OCI-LY1 (cell line): ENCODE data around the gene PHLPP1.

Experiments used
- H2AFZ ChIP-seq: fragments of 200-600 bp; sonication (generic), shearing (Covaris generic); 2 replicates; pipeline ENCODE4 v1.6.0; 2014; ENCODE audit warnings: antibody characterized with exemption, mild to moderate bottlenecking, low read length
- H3F3A ChIP-seq: fragments of 200-600 bp; sonication (generic), shearing (Covaris generic); 2 replicates; pipeline ENCODE4 v1.6.0; 2014; ENCODE audit warnings: mild to moderate bottlenecking, antibody characterized with exemption, low read length, moderate library complexity; ENCODE audit not compliant: insufficient read depth
- H3K27ac ChIP-seq: fragments of 200-600 bp; sonication (generic); 2 replicates; pipeline ENCODE4 v1.5.1; 2014; ENCODE audit warnings: low read length, mixed run types, mild to moderate bottlenecking, low read depth; ENCODE audit not compliant: poor library complexity, severe bottlenecking
- H3K27me3 ChIP-seq: fragments of 200-600 bp; sonication (generic); 2 replicates; pipeline ENCODE4 v1.6.0; 2014; ENCODE audit warnings: antibody characterized with exemption, mild to moderate bottlenecking, low read length, moderate library complexity; ENCODE audit not compliant: insufficient read depth
- H3K36me3 ChIP-seq: fragments of 200-600 bp; sonication (generic); 2 replicates; pipeline ENCODE4 v1.6.1; 2014; ENCODE audit warnings: mild to moderate bottlenecking, antibody characterized with exemption, low read length, moderate library complexity, mixed read lengths; ENCODE audit not compliant: insufficient read depth
- H3K4me1 ChIP-seq: fragments of 200-600 bp; sonication (generic); 2 replicates; pipeline ENCODE4 v1.5.1; 2014; ENCODE audit warnings: mild to moderate bottlenecking, low read length, moderate library complexity; ENCODE audit not compliant: insufficient read depth, severe bottlenecking
- H3K4me2 ChIP-seq: fragments of 200-600 bp; sonication (generic), shearing (Covaris generic); 2 replicates; pipeline ENCODE4 v1.6.1; 2014; ENCODE audit warnings: low read length
- H3K4me3 ChIP-seq: fragments of 200-600 bp; sonication (generic); 2 replicates; pipeline ENCODE4 v1.5.1; 2014; ENCODE audit warnings: low read length, low read depth, mild to moderate bottlenecking, mixed read lengths; ENCODE audit not compliant: poor library complexity, severe bottlenecking
- H3K79me2 ChIP-seq: fragments of 200-600 bp; shearing (Covaris generic); 2 replicates; pipeline ENCODE4 v1.6.1; 2016; ENCODE audit warnings: mixed run types, low read length, mixed read lengths; ENCODE audit not compliant: insufficient read depth
- H3K9ac ChIP-seq: fragments of 200-600 bp; sonication (generic), shearing (Covaris generic); 2 replicates; pipeline ENCODE4 v1.6.1; 2014; ENCODE audit warnings: mild to moderate bottlenecking, low read length, mixed read lengths
- H3K9me2 ChIP-seq: fragments of 200-600 bp; sonication (generic), shearing (Covaris generic); 2 replicates; pipeline ENCODE4 v1.6.1; 2014; ENCODE audit warnings: low read depth, mild to moderate bottlenecking, low read length, mixed read lengths
- H3K9me3 ChIP-seq: fragments of 200-600 bp; shearing (Covaris generic); 2 replicates; pipeline ENCODE4 v1.6.1; 2014; ENCODE audit warnings: low read length, mixed read lengths
- H4K20me1 ChIP-seq: fragments of 200-600 bp; sonication (generic), shearing (Covaris generic); 2 replicates; pipeline ENCODE4 v1.6.0; 2016; ENCODE audit warnings: mild to moderate bottlenecking, low read length; ENCODE audit not compliant: insufficient read depth
- CTCF ChIP-seq: fragments of 200-600 bp; sonication (generic), shearing (Covaris generic); IDR thresholded peaks from 2 replicates; pipeline ENCODE4 v1.5.1; 2017; ENCODE audit warnings: mild to moderate bottlenecking, antibody characterized with exemption, low read length, moderate library complexity, mixed read lengths
- EZH2 ChIP-seq: fragments of 200-600 bp; sonication (generic), shearing (Covaris generic); IDR thresholded peaks from 2 replicates; pipeline ENCODE4 v1.8.0; 2017; ENCODE audit warnings: borderline replicate concordance, mixed run types, mild to moderate bottlenecking, antibody characterized with exemption, low read length, moderate library complexity, mixed read lengths

The PHLPP1 gene

DNA sequence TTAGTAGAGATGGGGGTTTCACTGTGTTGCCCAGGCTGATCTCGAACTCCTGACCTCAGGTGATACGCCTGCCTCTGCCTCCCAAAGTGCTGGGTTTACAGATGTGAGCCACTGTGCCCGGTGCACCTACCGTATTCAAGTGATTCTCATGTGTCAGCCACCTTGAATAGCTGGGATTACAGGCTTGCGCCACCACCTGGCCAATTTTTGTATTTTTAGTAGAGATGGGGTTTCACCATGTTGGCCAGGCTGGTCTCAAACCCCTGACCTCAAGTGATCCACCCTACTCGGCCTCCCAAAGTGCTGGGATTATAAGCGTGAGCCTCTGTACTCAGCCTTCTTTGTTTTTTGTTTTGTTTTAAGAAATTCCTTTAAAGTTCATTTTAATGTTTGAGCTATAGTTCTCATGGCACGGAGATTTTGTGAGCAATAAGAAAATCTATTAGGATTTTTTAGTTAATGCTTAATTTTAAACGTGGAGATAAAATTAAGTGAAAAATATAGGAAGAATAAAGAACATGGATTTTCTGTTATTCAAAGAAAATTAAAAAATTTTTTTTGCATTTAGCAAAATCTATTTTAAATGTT, 242.6 kb downstream of the PHLPP1 start:
- H3K9me3 ChIP-seq, result no peaks in the 10 kb centered on the region
- no peaks in the 10 kb centered on the region for H3K79me2 ChIP-seq
- H3K27ac ChIP-seq, result no peak overlapping the region
- no peak overlapping the region for H3K4me2 ChIP-seq
- no peaks in the 10 kb centered on the region for H3K9me2 ChIP-seq
- H4K20me1 ChIP-seq, result no peaks in the 10 kb centered on the region
- no peak overlapping the region for H3K4me3 ChIP-seq
- no peaks in the 10 kb centered on the region for H3K36me3 ChIP-seq
- no peak overlapping the region for H3K9ac ChIP-seq
- H3K27me3 ChIP-seq, result no peaks in the 10 kb centered on the region
- TF ChIP-seq CTCF (peak; percentile 53), EZH2 (no peak)
- no peaks in the 10 kb centered on the region for H3F3A ChIP-seq
- no peak overlapping the region for H2AFZ ChIP-seq
- peaks cover 6% of the 10 kb centered on the region for H3K4me1 ChIP-seq

GRCh38 chr18:62959481-62959880, 244.1 kb downstream of the PHLPP1 start:
- Histone ChIP-seq H3K4me2 (no peak overlapping the region), H3K9me2 (no peaks in the 10 kb centered on the region), H3K9ac (no peak overlapping the region), H2AFZ (no peak overlapping the region), H4K20me1 (no peaks in the 10 kb centered on the region), H3F3A (no peaks in the 10 kb centered on the region), H3K27ac (no peak overlapping the region), H3K4me1 (no peaks in the 10 kb centered on the region), H3K4me3 (no peak overlapping the region), H3K27me3 (no peaks in the 10 kb centered on the region), H3K9me3 (no peaks in the 10 kb centered on the region), H3K79me2 (no peaks in the 10 kb centered on the region), H3K36me3 (peaks cover 6% of the 10 kb centered on the region; the same call in 1 of the 2 replicates)
- no peak for TF ChIP-seq CTCF
- no peak for TF ChIP-seq EZH2

- Histone ChIP-seq H3K27ac (no peak overlapping the region), H3K4me3 (no peak overlapping the region), H3K4me2 (no peak overlapping the region), H4K20me1 (no peaks in the 10 kb centered on the region), H3K79me2 (no peaks in the 10 kb centered on the region), H3K36me3 (peaks cover 6% of the 10 kb centered on the region; the same call in 1 of the 2 replicates), H3K4me1 (no peaks in the 10 kb centered on the region), H3K27me3 (no peaks in the 10 kb centered on the region), H3K9ac (no peak overlapping the region), H2AFZ (no peak overlapping the region), H3F3A (no peaks in the 10 kb centered on the region), H3K9me2 (no peaks in the 10 kb centered on the region), H3K9me3 (no peaks in the 10 kb centered on the region)
- TF ChIP-seq EZH2 (no peak), CTCF (no peak)
Measured at GRCh38 chr18:62963507-62963906, 248.2 kb downstream of the PHLPP1 start.
